ENCODE measurements around the gene MCU.

- TF ChIP-seq CTCF (IDR thresholded peaks at IDR 0.05 in 2 of 3, conservative IDR thresholded peaks at IDR 0.05 in 1 of 3; ENCODE audit: borderline replicate concordance in 1 of 3, insufficient read depth in 1 of 3, low read depth in 2 of 3, low read length in 2 of 3) (no peak), EZH2 (IDR thresholded peaks at IDR 0.05) (no peak), POLR2AphosphoS5 (IDR thresholded peaks at IDR 0.05; ENCODE audit: low read depth, low read length) (no peak), MAX (IDR thresholded peaks at IDR 0.05) (no peak), POLR2A (IDR thresholded peaks at IDR 0.05; ENCODE audit: borderline replicate concordance, extremely low read depth, insufficient read depth, insufficient read length) (no peak)
Measured at GRCh38 chr10:72763201-72763600, 71.3 kb downstream of the MCU start.

Data from HCT116 (cell line).